LNCAP (cell line): ENCODE data around the gene WNT7A.

Experiments
- TF ChIP-seq, protein P1 (sequence below): fragments of 450-650 bp; IDR thresholded peaks from 2 replicates; pipeline ENCODE4 v1.5.1; 2017; ENCODE audit warnings: mild to moderate bottlenecking

The WNT7A gene

DNA sequence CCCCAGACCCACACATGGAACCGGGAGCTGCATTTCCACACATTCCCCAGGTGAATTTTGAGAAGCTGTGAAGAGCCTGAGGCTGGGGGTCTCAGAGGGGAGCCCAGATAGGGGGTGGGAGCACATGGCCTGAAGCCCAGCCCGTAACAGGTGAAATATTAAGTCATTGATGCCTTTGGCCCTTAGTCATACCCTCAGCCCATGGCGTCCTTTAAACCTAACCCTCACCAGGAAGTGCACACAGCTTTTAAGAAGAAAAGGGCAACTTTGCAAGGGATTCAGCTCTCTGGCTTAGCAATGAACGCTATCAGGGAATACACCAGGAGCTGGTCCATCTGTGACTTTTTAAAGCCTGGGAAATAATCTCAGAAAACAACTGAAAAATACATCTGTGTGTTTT is 40.6 kb downstream of the WNT7A start:
- TF ChIP-seq, protein P1, sequence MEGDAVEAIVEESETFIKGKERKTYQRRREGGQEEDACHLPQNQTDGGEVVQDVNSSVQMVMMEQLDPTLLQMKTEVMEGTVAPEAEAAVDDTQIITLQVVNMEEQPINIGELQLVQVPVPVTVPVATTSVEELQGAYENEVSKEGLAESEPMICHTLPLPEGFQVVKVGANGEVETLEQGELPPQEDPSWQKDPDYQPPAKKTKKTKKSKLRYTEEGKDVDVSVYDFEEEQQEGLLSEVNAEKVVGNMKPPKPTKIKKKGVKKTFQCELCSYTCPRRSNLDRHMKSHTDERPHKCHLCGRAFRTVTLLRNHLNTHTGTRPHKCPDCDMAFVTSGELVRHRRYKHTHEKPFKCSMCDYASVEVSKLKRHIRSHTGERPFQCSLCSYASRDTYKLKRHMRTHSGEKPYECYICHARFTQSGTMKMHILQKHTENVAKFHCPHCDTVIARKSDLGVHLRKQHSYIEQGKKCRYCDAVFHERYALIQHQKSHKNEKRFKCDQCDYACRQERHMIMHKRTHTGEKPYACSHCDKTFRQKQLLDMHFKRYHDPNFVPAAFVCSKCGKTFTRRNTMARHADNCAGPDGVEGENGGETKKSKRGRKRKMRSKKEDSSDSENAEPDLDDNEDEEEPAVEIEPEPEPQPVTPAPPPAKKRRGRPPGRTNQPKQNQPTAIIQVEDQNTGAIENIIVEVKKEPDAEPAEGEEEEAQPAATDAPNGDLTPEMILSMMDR: no peak

DNA sequence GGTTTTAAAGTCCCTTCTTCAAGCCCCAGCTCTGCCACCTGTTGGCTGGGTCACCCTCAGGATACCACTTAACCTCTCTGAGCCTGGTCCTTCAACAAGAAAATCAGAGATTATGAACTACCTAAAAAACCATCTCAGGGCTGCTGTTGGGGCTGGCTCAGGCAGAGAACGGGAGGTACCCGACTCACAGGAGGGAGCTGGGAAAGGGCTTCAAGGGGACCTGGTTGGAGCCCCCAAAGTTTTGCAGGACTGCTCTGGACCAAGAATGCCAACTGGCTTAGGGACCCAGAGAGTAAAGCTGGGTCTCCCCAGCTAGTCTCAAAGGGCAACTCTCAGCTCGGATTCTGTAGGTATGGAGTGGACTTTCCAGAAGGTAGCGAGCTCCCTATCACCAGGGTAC is 41.5 kb downstream of the WNT7A start:
- TF ChIP-seq, protein P1: no peak

DNA sequence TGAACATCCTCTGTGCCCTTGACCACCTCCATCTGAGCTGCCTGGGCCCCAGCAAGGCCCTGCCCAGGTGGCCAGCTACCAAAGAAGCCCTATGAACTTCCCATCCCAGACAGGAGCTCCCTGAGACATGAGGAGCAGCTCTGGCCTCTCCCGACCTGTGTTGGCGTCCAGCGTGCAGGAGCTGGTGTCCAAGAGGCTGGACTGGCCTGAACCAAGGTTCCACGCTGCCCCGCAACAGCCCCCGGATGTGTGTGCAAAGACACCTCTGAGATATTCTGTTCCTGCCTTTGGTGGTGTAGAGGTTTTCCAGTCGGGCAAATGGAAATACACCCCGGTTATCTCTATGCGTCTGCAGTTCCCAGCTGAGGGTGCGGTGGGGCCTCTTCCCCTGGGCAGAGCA is 42.1 kb downstream of the WNT7A start:
- TF ChIP-seq, protein P1: no peak

DNA sequence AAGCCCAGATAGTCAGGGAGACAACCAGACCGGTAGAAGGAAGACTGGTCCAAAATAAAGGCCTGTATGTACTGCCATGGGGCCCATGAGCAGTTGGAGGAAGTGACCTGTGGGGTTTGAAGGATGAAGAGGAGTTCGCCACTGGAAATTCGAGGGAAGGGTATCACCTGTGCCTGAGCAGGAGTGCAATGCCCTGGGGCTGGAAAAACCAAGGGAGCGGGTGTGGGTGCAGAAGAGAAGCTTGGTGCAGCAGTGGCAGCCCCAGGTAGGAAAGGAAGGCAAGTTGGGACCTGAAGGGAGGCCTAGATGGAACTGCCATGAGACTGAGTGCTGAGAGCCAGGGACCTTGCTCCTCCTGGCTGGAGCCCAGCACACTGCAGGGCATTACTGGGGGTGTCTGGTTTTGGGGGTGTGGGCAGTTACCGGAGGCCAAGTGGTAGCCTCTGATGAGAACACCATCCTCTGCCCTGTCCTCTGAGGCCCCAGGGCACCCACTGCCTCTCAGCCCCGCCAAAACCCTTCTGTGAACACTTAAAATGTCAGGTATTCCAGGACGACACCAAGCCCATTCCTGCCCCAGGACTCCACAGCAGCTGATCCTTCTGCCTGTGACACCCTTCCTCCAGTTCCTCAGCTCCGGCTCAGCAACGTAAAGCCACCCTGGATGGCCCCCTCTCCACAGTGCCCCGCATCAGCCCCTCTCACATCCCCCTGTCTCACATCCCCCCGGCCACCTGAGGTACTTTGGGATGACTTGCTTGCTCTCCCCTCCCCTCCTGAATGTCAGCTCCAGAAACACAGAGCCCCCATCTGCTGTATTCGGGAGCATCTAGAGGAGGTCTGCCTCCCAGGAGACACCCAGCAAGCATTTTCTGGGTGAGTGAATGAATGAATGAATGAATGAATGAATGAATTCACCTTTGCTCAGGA is 42.9 kb downstream of the WNT7A start:
- TF ChIP-seq, protein P1: no peak

DNA sequence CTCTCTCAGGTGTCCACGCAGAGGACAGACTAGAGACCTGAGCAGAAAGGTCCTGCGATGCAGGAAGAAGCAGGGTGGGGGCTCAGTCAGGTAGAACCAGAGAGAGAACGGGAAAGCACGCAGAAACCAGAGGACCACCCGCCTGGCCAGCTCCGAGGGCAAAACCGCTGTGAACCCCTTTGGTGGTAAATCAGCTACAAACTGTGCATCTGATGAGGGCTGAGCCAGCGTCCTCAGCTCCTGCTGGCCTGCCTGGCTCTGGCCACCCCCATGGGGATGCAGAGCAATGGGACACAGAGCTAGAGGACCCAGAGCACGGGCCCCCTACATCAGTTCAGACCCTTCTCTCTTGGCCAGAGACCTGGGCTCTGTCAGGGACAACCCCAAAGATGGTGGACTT is 44.6 kb downstream of the WNT7A start:
- TF ChIP-seq, protein P1: no peak

DNA sequence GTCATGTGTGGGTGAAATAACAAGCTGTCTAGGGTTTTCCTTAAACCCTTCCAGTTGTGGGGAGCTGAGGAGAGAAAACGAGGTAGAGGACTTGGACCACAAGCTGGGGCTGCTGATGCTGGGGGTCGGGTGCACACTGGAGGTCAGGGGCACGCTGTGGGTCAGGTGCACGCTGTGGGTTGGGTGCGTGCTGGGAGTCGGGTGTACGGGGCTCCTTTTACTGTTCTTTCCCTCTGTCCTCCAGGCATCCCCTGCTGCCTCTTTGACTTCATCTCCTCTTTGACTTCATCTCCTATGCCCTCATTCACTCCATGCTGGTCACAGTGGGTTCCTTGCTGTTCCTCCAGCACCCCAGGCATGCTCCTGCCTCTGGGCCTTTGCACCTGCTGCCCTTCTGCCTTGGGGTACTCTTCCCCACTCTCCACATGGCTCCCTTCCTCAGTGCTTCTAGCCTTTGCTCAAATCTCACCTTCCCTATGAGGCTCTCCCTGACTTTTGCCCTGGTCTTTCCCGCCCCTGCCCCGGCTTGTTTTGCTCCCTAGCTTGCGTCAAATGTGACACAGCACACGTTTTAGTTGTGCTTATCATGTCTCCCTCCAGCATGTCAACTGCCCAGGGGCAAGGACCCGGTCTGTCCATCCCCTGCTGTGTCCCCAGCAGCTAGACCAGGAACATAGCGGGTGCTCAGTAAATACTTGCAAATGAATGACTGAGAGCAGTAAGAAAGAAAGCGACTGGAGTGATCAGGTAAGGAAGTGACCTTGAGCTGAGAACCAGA is 45.4 kb downstream of the WNT7A start:
- TF ChIP-seq, protein P1: no peak

DNA sequence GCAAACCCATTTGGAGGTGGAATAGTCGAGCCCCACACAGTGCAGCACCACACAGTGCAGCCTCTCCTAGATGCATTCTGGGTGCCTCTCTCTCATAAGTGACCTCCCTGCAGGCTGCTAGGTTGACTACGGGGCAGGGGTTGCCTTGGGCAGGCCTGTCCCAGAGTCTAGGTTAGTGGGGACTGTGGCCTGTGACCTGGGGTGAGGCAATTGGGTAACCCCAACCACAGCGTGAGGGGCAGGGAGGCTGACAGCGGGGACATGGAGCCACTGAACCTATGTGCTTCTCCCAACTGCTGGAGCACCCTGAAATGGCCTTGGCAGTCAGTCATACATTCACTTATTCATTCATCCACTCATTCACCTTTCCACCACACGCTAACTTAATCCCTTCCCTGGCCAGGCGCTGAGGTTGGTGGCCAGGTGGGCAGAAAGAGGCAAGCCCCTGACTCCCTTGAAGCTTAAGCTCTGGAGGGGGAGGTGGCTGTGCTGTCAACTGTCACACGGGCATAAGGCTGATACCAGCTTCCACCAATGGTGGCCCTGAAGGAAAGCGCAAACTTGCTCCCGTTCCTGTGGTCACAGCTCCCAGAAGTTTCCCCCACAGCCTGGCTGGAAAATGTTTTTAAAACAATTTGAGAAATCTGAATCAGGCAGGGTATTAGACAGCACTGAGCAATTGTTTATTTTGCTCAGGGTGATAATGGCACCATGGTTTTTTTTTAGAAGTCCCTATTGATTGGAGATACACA is 46.2 kb downstream of the WNT7A start:
- TF ChIP-seq, protein P1: no peak
